ENCODE results near the gene ADGRG3.

The ADGRG3 gene

GRCh38 chr16:57668263-57668571 lies at the start of gene ADGRG3:
ADGRG3 (plus strand) TSS chr16:57668306; CDS start chr16:57668348, 42 bp downstream.
- no peak for DNase-seq

DNA sequence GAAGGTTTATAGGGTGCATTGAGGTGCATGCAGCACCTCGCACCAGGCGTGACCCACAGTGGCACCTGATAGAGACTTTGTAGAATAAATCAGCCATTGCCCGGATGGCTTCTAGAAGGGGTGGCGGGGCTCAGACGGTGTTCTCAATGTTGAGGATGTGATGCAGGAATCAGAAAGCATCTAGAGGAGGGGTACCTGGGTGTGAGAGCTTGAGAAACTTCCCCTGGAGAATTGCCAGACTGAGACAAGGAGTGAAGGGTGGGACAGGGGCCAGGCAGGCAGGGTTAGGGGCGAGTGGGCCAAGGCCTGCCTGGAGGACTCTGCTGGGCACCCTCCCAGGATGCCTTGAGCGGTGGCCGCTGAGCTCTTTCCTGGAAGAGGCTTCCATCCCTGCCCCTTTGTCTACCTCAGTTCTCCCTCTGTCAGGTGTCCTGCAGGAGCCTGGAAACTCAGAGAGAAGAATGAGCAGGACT lies 48.9 kb upstream of the ADGRG3 start:
- DNase-seq = no peak

DNA sequence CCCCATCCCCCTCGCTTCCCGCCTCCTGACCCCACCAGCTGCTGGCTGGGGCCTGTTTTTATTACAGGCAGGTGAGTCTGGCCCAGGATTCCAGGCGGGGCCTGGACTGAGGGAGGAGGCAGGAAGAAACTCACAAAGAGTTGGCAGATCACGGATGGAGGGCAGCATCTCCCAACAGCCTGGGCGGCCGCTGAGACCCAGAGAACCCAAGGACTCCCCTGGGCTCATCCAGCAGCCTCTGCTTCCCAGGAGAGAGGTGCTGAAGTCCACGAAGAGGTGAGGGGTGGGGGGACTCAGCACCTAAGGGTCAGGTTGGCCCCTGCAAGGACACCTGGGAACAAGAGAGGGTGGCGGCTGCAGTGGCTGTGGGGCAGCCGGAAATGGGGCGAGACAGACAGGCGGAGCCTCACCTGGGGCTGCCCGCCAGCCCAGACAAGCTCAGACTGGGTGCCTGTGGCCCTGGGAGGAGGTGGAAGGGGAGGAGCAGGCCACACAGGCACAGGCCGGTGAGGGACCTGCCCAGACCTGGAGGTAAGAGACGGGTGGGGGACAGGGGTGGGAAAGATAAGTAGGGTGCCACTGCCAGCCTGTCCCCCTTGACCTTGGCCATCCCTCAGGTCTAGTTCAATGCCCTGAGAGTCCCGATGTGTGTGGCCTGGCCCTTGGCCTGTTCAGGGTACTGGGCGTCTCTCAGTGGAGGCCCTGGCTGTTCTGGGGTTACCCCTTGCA lies 48.3 kb upstream of the ADGRG3 start:
- DNase-seq = no peak

DNA sequence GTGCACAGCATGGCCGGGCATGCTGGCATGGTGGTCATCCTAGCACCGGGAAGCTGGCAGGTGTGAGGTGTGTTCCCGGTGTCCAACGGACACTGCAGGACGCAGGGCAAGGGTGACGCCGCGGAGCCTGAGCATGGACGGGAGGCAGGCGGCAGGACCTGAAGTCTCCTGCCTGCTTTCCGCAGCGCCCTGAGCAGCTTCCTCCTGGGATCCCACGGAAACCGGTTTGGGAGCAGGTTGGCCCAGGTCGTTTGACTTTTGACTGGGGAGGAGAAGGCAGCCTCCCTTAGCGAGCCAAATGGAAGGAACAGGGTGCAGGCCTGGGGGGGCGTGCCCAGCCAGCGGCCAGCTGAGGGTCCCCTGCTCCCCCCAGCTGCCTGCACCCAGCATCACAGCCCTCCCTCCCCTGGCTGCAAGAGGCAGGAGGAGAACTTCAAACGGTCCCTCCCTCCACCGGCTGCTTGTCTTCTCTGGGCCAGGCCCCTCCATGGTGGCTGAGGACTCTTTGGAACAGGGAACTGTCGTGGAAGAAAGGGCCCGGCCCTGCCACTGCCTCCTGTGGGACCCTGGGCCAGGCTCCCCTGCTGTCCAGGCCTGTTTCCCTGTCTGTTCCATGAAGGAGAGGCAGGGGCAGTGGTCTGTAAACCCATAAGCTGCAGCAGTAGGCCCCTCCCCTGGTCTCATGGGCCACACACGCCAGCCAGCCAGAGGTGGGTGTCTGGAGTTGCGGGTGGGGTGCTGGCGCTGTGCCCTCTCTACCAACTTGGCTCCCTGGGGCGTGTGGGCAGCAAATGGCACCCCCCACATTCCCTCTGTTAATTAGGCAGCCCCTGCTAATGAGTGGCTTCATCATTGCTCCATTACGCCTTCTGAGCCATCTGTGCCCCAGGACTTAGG lies 47.5 kb upstream of the ADGRG3 start:
- DNase-seq = no peak

DNA sequence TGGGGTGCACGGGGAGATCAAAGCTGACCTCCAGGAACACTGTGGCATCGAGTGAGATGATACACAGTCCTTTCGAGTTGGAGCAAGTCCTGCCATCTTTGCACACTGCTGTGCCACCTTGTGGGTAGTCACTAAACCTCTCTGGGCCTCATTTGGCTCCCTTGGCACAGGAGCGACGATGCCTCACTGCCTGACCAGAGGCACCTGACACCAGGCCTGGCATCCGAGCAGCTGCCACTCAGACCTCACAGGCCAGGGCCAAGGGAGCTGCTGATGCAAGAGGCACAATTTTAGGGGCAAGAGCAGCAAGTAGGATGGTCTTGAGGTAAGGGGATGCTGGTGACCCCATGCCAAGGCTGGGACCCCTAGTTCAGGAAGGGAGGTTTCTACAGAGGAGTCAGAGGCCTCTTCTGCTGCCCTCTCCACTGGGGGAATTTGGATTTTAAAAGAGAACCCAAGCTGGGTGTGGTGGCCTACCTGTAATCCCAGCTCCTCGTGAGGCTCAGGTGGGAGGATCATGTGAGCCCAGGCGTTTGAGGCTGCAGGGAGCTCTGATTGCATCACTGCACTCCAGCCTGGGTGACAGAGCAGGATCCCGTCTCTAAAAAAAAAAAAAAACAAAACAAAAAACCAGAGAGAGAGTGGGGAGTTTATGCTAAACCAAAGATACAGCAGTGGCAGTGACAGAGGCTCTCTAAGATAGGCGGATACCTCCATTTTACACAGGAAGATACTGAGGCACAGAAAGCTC lies 46.4 kb upstream of the ADGRG3 start:
- no peak for DNase-seq

DNA sequence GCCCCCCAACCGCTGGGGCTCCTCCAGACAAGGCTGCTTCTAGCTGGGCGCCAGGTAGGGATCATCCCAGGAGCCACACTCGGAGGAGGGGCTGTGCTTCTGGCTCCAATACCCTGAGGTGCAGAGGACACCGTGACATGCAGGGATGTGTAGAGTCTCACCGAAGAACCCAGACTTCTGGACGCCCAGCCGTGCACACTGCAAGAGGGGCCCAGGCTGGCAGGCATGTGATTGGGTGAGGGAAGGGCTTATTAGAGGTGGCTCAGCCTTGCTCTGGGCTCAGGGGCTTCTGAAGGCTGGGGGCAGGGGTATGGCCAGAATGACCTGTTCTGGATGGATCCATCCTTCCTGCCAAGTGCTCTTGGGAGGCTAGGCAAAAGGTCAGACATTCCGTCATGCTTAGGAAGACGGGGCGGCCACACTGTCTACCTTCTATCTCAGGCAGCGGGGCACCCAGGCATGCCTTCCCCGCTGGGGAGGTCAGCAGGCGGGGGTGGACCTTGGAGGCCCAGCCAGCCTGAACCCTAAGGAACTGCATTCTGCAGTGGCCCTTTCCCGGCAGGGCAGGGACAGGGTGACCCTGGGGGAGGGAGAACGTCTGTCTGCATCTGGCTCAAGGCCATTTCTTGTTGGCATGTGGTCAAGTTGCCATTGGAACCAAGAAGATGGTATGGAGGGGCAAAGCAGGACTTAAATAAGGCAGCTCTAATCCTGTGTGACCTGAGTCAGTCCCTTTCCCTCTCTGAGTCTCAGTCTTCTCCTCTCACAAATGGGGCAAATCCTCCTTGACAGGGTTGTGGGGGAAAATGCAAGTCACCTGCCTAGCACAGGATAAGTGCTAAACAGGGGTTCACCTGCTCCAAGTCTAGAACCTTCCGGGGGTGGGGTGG lies 45.5 kb upstream of the ADGRG3 start:
- DNase-seq = no peak

GRCh38 chr16:57623251-57624043 lies 44.7 kb upstream of the ADGRG3 start:
- DNase-seq = no peak

GRCh38 chr16:57624044-57624688 lies 43.9 kb upstream of the ADGRG3 start:
- no peak for DNase-seq

DNA sequence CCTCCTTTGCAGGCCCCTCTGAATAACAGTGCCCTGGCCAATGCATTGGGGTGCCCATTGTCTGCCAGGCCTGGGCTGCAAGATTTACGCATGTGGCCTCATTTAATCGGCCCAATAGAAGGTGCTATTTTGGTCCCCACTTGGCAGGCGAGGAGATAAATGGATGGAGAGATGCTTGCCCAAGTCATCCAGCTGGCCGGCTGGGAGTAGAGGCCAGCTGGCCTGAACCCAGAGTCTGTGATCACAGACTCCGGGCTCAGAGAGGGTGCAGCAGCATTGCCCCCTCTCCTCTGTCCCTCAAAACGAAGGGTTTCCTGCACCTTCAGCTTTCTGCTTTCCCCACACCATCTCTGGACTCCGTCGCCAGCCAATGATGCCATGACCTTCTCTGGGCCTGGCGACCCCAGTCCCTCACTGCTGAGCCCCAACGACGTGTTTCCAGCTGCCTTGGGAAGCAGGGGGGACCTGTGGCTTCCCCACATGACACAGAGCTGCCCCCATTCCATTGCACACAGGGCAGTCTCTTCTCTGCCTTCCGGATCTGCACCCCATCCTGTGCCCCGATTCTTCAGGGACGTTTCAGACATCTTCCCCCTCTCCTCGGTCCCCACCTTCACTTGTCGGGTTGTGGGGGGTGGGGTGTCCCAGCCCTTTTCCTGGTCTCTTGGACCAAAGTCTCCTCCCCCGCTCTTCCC lies 43.2 kb upstream of the ADGRG3 start:
- no peak for DNase-seq

DNA sequence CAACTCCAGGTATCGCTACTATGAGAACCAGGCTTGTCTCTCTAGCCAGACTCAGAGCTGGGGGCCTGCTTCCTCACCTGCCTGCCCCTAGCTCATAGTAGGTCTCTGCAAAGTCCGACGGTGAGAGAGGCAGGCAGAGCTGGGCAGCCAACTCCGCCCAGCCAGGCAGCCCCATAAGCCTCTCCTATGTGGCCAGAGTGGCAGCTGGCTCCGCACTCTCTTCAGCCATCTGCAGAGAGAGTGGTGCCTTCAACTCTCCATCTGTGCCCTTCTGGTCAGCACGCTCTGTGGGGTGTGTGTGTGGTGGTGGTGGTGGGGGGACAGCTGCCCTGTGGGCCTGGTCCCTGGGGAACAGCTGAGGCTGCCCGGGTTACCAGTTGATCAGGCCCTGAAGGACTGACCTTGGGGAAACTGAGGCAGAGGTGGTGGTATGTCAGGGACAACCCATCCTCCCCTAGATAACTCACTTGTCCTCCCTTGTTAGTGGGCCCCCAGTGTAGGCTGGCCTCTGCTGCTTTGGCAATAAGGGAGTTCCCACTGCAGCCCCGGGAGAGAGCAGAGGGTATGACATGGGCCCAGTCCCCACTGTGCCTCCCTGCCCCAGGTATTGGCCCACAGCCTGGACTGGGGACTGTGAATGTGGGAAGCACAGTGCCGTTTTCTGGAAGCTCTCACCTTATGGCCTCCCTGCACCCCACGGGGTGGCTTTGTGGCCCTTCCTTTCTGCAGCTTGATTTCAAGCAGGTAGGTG lies 41.5 kb upstream of the ADGRG3 start:
- DNase-seq = no peak

- no peak for DNase-seq
Measured at GRCh38 chr16:57627184-57627871, 40.8 kb upstream of the ADGRG3 start.

- DNase-seq = peak; percentile 62 to 70
Measured at GRCh38 chr16:57628008-57628781, 39.9 kb upstream of the ADGRG3 start, which contains the start of gene ADGRG1. ADGRG1 (plus strand) TSS chr16:57628630; CDS start chr16:57650288, 21,658 bp downstream.

DNA sequence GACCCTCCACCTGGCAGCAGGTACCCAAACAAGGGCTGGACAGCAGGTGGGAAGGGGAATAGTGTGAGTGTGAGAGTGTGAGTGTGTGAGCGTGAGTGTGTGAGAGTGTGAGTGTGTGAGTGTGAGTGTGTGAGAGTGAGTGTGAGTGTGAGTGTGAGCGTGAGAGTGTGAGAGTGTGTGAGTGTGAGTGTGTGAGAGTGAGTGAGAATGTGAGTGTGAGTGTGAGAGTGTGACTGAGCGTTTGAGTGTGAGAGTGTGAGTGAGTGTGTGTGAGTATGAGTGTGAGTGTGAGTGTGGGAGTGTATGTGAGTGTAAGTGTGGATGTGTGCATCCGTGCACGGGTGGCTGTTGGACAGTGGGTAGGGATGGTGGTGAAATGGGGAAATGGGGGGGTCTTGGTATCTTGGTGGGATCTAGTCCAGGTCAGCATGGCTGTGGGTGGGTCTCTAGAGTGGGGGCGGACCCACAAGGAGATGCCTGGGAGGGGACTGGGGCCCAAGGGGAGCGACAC lies 39.3 kb upstream of the ADGRG3 start:
- DNase-seq = no peak

DNA sequence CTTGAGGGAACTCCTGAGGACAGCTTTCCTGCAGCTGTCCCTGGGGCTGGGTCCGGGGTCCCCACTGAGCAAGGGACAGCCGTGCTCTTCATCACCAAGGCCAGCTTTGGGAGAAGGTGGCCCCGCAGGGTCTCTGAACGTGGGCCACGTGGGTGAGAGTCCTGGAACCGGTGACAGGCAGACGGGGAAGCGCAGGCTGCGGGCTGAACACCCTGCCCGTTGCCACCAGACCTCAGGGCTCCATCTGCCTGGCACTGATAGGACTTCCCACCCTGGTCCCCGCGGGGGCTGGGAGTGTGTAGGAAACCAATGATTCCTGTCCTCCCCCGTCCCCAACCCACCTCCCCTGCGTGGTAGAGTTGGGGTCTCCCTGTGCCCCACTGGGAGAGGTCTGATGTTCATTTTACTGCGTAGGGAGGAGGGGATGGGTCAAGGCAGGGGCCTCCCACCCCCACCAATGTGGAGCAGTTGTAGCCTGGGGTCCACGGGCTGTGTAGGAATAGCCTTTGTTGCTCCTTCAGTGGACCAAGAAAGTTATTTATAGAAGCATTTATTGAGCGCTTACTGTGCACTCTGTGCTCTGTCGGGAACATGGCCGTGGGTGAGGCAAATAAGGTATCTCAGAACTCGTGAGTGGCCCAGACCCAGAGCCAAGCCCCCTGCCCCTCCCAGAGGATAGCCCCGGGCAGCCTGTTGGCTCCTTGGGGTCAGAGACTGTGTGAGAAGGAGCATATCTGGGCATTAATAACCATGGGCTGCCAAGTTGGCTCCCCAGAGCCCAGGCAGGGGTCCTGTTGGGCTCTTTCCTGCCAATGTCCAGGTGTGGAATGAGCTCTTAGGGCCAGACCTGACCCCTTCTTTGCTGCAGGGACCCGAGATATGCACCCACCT lies 38.3 kb upstream of the ADGRG3 start:
- DNase-seq = no peak

GRCh38 chr16:57630407-57630797 lies 37.7 kb upstream of the ADGRG3 start:
- no peak for DNase-seq
